Right ventricle myocardium superior (tissue), 1 donor: ENCODE data around the gene CLCA1. TPM values are rescaled to one million over a fixed set of nuclear protein-coding genes. Genes with fewer than 3 reads are reported as not detected.

Experiments used
- ATAC-seq: fragments of 200-7000 bp; cut with Tn5 transposase; one replicate; pipeline ENCODE4 v1.9.1; 2020; ENCODE audit warnings: mild to moderate bottlenecking; ENCODE audit not compliant: poor library complexity
- DNase-seq: peaks from one replicate; pipeline ENCODE4 v3.0.0-alpha.2; 2020
- intact Hi-C: fragments of 100-400 bp; cut with DNase I; formaldehyde crosslinking; loops from one replicate; pipeline ENCODE4 v1.11.2; 2022
- total RNA-seq: library from RNA; stranded (reverse); fragmentation: NEBNext Ultra II Directional; extraction: Animal tissue kit (Norgen Biotek cat#: 25700); gene quantifications from one replicate; pipeline ENCODE4 v1.2.1, GENCODE V29; 2021
- donor health status: DM: no; HTN: yes; CAD: no; lungs with severe emphysema.

Gene CLCA1
- total RNA-seq, 1 donor from 2014 or later, result not detected

GRCh38 chr1:86499987-86500593 lies 31.4 kb downstream of the CLCA1 start:
- no peak for DNase-seq
- no peak for ATAC-seq
- intact Hi-C loops, result loop anchor here (10.0 kb wide), 1 partner anchor 125 kb away; no protein-coding TSS in a partner anchor

- ATAC-seq, result no peak
- no peak for DNase-seq
- intact Hi-C loops, result loop anchor here (10.0 kb wide), 1 partner anchor 126 kb away; no protein-coding TSS in a partner anchor
Observed at GRCh38 chr1:86500714-86501113, 32.0 kb downstream of the CLCA1 start.

GRCh38 chr1:86502125-86502646 lies 33.5 kb downstream of the CLCA1 start:
- DNase-seq (peak; percentile 48), ATAC-seq (peak; percentile 48)
- intact Hi-C loops, result loop anchor here (10.0 kb wide), 1 partner anchor 127 kb away; no protein-coding TSS in a partner anchor

GRCh38 chr1:86502721-86503405 lies 34.1 kb downstream of the CLCA1 start:
- DNase-seq, result peak; percentile 38
- ATAC-seq, result peak; percentile 40
- intact Hi-C loops, result loop anchor here (10.0 kb wide), 1 partner anchor 128 kb away; no protein-coding TSS in a partner anchor

- DNase-seq, result peak; percentile 70
- intact Hi-C loops, result loop anchor here (10.0 kb wide), 1 partner anchor 129 kb away; no protein-coding TSS in a partner anchor
Observed at GRCh38 chr1:86503406-86504136, 34.8 kb downstream of the CLCA1 start.

GRCh38 chr1:86504137-86504479 lies 35.4 kb downstream of the CLCA1 start:
- intact Hi-C loops, result loop anchor here (10.0 kb wide), 1 partner anchor 129 kb away; no protein-coding TSS in a partner anchor
- DNase-seq, result no peak
- ATAC-seq, result peak; percentile 81

More at GRCh38 chr1:86503406-86504136, 34.8 kb downstream of the CLCA1 start:
- ATAC-seq, result peak; percentile 70

- ATAC-seq, result no peak
- DNase-seq, result no peak
- intact Hi-C loops, result loop anchor here (5.0 to 10.0 kb wide), 2 partner anchors 33 to 130 kb away; no protein-coding TSS in a partner anchor
Observed at GRCh38 chr1:86504895-86505563, 36.3 kb downstream of the CLCA1 start.

- DNase-seq (no peak), ATAC-seq (no peak)
- intact Hi-C loops, result loop anchor here (5.0 to 10.0 kb wide), 2 partner anchors 33 to 131 kb away; no protein-coding TSS in a partner anchor
Observed at GRCh38 chr1:86505564-86505902, 36.8 kb downstream of the CLCA1 start.

GRCh38 chr1:86507935-86508582 lies 39.3 kb downstream of the CLCA1 start:
- no peak for ATAC-seq

GRCh38 chr1:86508583-86508969 lies 39.8 kb downstream of the CLCA1 start:
- intact Hi-C loops, result loop anchor here (5.0 to 10.0 kb wide), 2 partner anchors 36 to 134 kb away; no protein-coding TSS in a partner anchor
- no peak for DNase-seq
- ATAC-seq, result no peak

More at GRCh38 chr1:86507935-86508582, 39.3 kb downstream of the CLCA1 start:
- DNase-seq, result no peak
- intact Hi-C loops, result loop anchor here (5.0 to 10.0 kb wide), 2 partner anchors 36 to 133 kb away; no protein-coding TSS in a partner anchor

- no peak for DNase-seq
- no peak for ATAC-seq
- intact Hi-C loops, result no loop called here
Observed at GRCh38 chr1:86515597-86515996, 46.9 kb downstream of the CLCA1 start.

GRCh38 chr1:86516335-86516734 lies 47.6 kb downstream of the CLCA1 start:
- intact Hi-C loops, result no loop called here
- DNase-seq (no peak), ATAC-seq (no peak)

GRCh38 chr1:86517336-86517735 lies 48.6 kb downstream of the CLCA1 start:
- DNase-seq, result no peak
- intact Hi-C loops, result no loop called here
- no peak for ATAC-seq

- ATAC-seq (no peak), DNase-seq (no peak)
- intact Hi-C loops, result no loop called here
Observed at GRCh38 chr1:86520789-86521521, 52.2 kb downstream of the CLCA1 start.

- ATAC-seq, result no peak
- DNase-seq, result no peak
- intact Hi-C loops, result no loop called here
Observed at GRCh38 chr1:86521522-86521891, 52.8 kb downstream of the CLCA1 start.

GRCh38 chr1:86522240-86522639 lies 53.5 kb downstream of the CLCA1 start:
- intact Hi-C loops, result no loop called here
- DNase-seq (no peak), ATAC-seq (no peak)

GRCh38 chr1:86523670-86524354 lies 55.1 kb downstream of the CLCA1 start:
- intact Hi-C loops, result no loop called here
- ATAC-seq, result no peak
- peak; percentile 32 for DNase-seq
